ENCODE results near the gene BDP1.
A peak's percentile ranks its signal among the peaks of the same experiment; 100 is the strongest.
"Not testable (repeated sequence)": the region's sequence is repeated elsewhere in the genome, so short reads cannot be mapped to it uniquely, and the experiment has no call there.

The BDP1 gene

GRCh38 chr5:71475788-71476384, 20.4 kb downstream of the BDP1 start:
- DNase-seq: peak; percentile 35

- DNase-seq: no peak
Observed at GRCh38 chr5:71481441-71481840, 26.0 kb downstream of the BDP1 start.

GRCh38 chr5:71482132-71482531, 26.7 kb downstream of the BDP1 start:
- DNase-seq: peak; percentile 10

GRCh38 chr5:71483355-71483754, 27.9 kb downstream of the BDP1 start:
- peak; percentile 90 for DNase-seq

- no peak for DNase-seq
Observed at GRCh38 chr5:71492817-71493615, 37.6 kb downstream of the BDP1 start.

DNA sequence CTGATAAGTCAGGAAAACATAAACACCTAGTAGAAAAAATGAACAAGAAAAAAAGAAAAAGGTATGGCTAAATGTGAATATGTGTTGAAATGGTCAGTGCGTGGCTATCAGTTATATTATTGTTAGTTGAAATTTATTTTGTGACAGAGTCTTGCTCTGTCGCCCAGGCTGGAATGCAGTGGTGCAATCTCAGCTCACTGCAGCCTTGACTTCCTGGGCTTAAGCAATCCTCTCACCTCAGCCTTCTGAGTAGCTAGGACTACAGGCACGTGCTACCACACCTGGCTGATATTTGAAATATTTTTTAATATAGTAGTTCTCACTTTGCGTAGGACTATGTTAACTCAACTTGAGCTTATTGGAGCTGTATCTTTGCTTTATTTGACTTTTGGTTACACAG, 38.8 kb downstream of the BDP1 start:
- not testable (repeated sequence) for DNase-seq

DNA sequence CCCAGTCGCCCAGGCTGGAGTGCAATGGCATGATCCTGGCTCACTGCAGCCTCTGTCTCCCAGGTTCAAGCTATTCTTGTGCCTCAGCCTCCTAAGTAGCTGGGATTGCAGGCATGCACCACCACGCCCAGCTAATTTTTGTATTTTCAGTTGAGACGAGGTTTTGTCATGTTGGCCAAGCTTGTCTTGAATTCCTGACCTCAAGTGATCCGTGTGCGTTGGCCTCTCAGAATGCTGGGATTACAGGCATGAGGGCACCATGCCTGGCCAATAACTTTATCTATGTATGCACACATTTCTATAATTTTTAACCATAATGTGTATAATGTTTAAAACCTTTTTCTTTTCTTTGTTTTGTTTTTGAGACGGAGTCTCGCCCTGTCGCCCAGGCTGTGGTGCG, 43.3 kb downstream of the BDP1 start:
- not testable (repeated sequence) for DNase-seq

- DNase-seq: no peak
Observed at GRCh38 chr5:71503536-71503935, 48.1 kb downstream of the BDP1 start.

DNA sequence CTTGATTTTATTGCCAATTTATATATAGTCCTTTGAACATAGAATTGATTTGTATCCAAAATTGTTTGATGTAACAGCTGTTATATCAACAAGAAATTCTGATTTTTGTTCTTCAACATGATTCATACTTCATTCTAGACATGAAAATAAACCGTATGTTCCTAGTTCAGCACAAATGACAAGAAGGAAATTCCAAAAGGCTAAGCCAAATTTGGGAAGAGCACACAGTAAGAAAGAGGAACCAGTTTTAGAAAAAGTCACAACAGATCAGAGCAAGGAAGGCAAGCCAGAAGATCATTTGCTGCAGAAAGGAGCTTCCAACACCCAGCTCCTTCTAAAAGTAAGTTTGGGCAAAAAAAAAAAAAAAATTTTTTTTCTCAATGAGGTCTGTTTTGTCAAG, 66.7 kb downstream of the BDP1 start:
- DNase-seq: no peak

- not testable (repeated sequence) for DNase-seq
Observed at GRCh38 chr5:71525611-71526010, 70.2 kb downstream of the BDP1 start.

GRCh38 chr5:71528206-71528605, 72.8 kb downstream of the BDP1 start:
- no peak for DNase-seq

- DNase-seq: no peak
Observed at GRCh38 chr5:71529682-71530081, 74.2 kb downstream of the BDP1 start.

GRCh38 chr5:71533142-71533541, 77.7 kb downstream of the BDP1 start:
- no peak for DNase-seq

- DNase-seq: no peak
Observed at GRCh38 chr5:71533615-71534014, 78.2 kb downstream of the BDP1 start.

- DNase-seq: no peak
Observed at GRCh38 chr5:71537687-71538086, 82.2 kb downstream of the BDP1 start.

GRCh38 chr5:71550885-71551284, 95.4 kb downstream of the BDP1 start:
- DNase-seq: not testable (repeated sequence)

GRCh38 chr5:71551582-71551981, 96.1 kb downstream of the BDP1 start:
- DNase-seq: not testable (repeated sequence)

GRCh38 chr5:71552026-71552749, 96.7 kb downstream of the BDP1 start:
- DNase-seq: not testable (repeated sequence)

- no peak for DNase-seq
Observed at GRCh38 chr5:71563161-71563560, 107.7 kb downstream of the BDP1 start.

DNA sequence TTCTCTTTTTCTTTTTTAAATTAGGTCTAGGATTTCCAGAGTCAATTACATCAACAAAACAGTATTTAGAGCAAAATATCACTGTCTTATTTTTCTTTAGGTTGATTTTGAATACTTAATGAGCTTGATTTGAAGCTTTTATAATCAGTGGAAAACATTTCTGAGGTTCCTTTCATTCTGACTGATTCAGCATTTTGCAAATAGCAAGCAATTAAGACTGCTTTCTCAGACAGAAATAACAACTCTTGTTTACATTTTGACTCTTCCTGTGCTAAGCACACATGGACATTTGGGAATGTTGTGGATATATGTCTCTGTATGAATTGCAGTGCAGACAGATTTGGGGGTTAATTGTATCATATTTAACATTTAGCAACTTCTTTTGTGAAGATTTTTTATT, 109.4 kb downstream of the BDP1 start:
- DNase-seq: no peak

DNA sequence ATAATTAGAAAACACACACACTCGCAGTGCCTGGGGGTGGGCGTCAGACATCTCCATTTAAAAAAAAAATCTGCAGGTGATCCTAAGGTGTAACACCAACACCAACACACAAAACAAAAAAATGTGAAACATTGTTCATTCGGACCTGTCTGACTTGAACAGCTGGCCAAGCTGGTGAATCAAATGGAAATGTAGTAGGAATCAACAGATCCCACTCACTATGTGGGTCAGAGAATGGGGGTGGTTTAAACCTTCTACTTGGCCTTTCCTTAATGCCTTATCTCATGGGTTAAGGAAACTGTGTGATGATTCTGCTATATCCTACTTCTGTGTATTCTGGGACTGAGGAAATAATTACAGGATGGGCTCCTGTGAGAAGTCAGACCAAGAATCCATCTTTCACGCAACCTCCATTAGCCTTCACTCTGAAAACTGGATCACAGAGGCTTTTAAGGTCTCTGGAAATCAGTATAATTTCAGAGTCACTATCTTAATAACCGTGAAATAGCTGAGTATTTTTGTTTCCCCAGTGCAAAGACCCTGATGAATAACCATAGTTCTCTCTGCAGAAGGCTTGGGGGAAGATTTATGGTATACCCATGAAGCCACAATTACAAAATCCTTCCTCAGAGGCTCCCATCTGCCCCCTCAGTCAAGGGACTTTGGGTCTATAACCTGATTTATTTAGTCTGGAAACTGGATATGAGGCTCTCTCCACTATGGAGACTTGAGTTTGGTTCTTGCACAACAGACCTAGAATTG, 114.5 kb downstream of the BDP1 start:
- no peak for DNase-seq

DNA sequence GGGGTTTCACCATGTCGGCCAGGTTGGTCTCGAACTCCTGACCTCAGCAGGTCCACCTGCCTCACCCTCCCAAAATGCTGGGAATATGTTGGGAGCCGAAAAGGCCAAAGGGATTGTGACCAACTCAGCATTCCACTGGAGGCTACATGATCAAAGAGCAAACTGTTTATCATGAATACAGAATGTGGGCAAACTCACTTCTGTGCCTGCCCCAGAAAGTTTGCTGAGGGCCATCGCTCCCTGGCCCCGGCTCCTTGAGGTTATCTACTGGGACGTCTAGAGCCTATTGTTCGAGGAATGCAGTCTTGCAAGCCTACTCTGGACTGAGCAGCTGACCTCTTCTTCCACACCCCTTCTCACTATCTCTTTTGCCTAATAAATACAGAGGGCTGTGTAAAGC, 116.4 kb downstream of the BDP1 start:
- not testable (repeated sequence) for DNase-seq

GRCh38 chr5:71573591-71573990, 118.1 kb downstream of the BDP1 start:
- DNase-seq: no peak

Measured in kidney glomerular epithelial cell (primary cell).